Liver (tissue), 9 donors: ENCODE data around the gene ZDHHC18. TPM values are rescaled to one million over a fixed set of nuclear protein-coding genes. Genes with fewer than 3 reads are reported as not detected.
A peak's percentile ranks its signal among the peaks of the same experiment; 100 is the strongest.

Experiments used
- DNase-seq: peaks from one replicate; pipeline ENCODE4 v3.0.0-alpha.2; 2017; ENCODE audit warnings: low spot score
- H3K27ac ChIP-seq, 2 donors: one replicate each; pipeline ENCODE4 v1.7.0; 2013; ENCODE audit warnings: inconsistent platforms in 2 of 2, low read length in 2 of 2, control low read depth in 1 of 2, low read depth in 1 of 2, mild to moderate bottlenecking in 1 of 2
- H3K27me3 ChIP-seq, 4 donors: one replicate each; pipeline versions ENCODE4 v1.6.1 to v1.7.0; 2013; ENCODE audit warnings: low read length in 3 of 4, inconsistent platforms in 1 of 4, mild to moderate bottlenecking in 1 of 4, moderate library complexity in 1 of 4; ENCODE audit not compliant: control insufficient read depth in 4 of 4, insufficient read depth in 4 of 4
- H3K36me3 ChIP-seq, 4 donors: one replicate each; pipeline versions ENCODE4 v1.6.1 to v1.7.0; 2013; ENCODE audit warnings: low read length in 3 of 4, mild to moderate bottlenecking in 3 of 4, low read depth in 1 of 4, moderate library complexity in 1 of 4; ENCODE audit not compliant: control insufficient read depth in 4 of 4, insufficient read depth in 3 of 4
- H3K4me1 ChIP-seq, 4 donors: one replicate each; pipeline versions ENCODE4 v1.6.1 to v1.7.0; 2013; ENCODE audit warnings: low read length in 3 of 4, mild to moderate bottlenecking in 3 of 4, moderate library complexity in 1 of 4; ENCODE audit not compliant: control insufficient read depth in 4 of 4, insufficient read depth in 4 of 4
- H3K4me3 ChIP-seq, 3 donors: one replicate each; pipeline versions ENCODE4 v1.6.1 to v1.7.0; 2013; ENCODE audit warnings: low read length in 3 of 3, control low read depth in 1 of 3, low read depth in 1 of 3, mild to moderate bottlenecking in 1 of 3
- H3K9ac ChIP-seq, 2 donors: one replicate each; pipeline ENCODE4 v1.7.0; 2013; ENCODE audit warnings: low read length in 2 of 2, mild to moderate bottlenecking in 2 of 2, moderate library complexity in 2 of 2, control low read depth in 1 of 2, low read depth in 1 of 2
- H3K9me3 ChIP-seq, 4 donors: one replicate each; pipeline versions ENCODE4 v1.6.1 to v1.7.0; 2013; ENCODE audit warnings: low read length in 3 of 4; ENCODE audit not compliant: control insufficient read depth in 4 of 4
- ATF3 ChIP-seq: IDR thresholded peaks from 2 replicates; pipeline ENCODE4 v1.6.1; 2016; ENCODE audit warnings: antibody characterized with exemption
- CTCF ChIP-seq: fragments of 150-350 bp; IDR thresholded peaks from 2 replicates; pipeline ENCODE4 v1.5.1; 2017; ENCODE audit warnings: improper control_type of control experiment, low read depth, low read length; ENCODE audit not compliant: missing input control
- EGR1 ChIP-seq, 2 donors: IDR thresholded peaks; 2 replicates each; pipeline ENCODE4 v1.6.1; 2016 to 2018; ENCODE audit warnings: antibody characterized with exemption in 2 of 2, low read depth in 2 of 2
- FOXA1 ChIP-seq: IDR thresholded peaks from 2 replicates; pipeline ENCODE4 v1.6.1; 2016; ENCODE audit warnings: antibody characterized with exemption
- FOXA2 ChIP-seq: IDR thresholded peaks from 2 replicates; pipeline ENCODE4 v1.6.1; 2016; ENCODE audit warnings: antibody characterized with exemption
- GABPA ChIP-seq, 2 donors: IDR thresholded peaks in 1 of 2; conservative IDR thresholded peaks in 1 of 2; 2 replicates each; pipeline ENCODE4 v1.6.1; 2016; ENCODE audit warnings: antibody characterized with exemption in 2 of 2, mild to moderate bottlenecking in 1 of 2, moderate library complexity in 1 of 2
- HNF4A ChIP-seq, 2 donors: conservative IDR thresholded peaks; 2 replicates each; pipeline ENCODE4 v1.6.1; 2016; ENCODE audit warnings: antibody characterized with exemption in 2 of 2, mild to moderate bottlenecking in 2 of 2
- HNF4G ChIP-seq: IDR thresholded peaks from 2 replicates; pipeline ENCODE4 v1.6.1; 2016; ENCODE audit warnings: antibody characterized with exemption
- JUND ChIP-seq, 2 donors: IDR thresholded peaks; 2 replicates each; pipeline ENCODE4 v1.6.1; 2016; ENCODE audit warnings: antibody characterized with exemption in 2 of 2
- MAX ChIP-seq: IDR thresholded peaks from 2 replicates; pipeline ENCODE4 v1.6.1; 2016; ENCODE audit warnings: antibody characterized with exemption
- NR2F2 ChIP-seq: IDR thresholded peaks from 2 replicates; pipeline ENCODE4 v1.6.1; 2016; ENCODE audit warnings: antibody characterized with exemption
- RAD21 ChIP-seq, 2 donors: IDR thresholded peaks; 2 replicates each; pipeline ENCODE4 v1.6.1; 2016; ENCODE audit warnings: antibody characterized with exemption in 2 of 2, mild to moderate bottlenecking in 2 of 2
- REST ChIP-seq: IDR thresholded peaks from 2 replicates; pipeline ENCODE4 v1.6.1; 2016; ENCODE audit warnings: antibody characterized with exemption, mild to moderate bottlenecking
- RXRA ChIP-seq, 2 donors: IDR thresholded peaks; 2 replicates each; pipeline ENCODE4 v1.6.1; 2017 to 2018; ENCODE audit warnings: antibody characterized with exemption in 2 of 2, mild to moderate bottlenecking in 1 of 2
- SP1 ChIP-seq: IDR thresholded peaks from 2 replicates; pipeline ENCODE4 v1.6.1; 2018; ENCODE audit warnings: antibody characterized with exemption, mild to moderate bottlenecking
- TAF1 ChIP-seq: conservative IDR thresholded peaks from 2 replicates; pipeline ENCODE4 v1.6.1; 2016; ENCODE audit warnings: antibody characterized with exemption, mild to moderate bottlenecking
- YY1 ChIP-seq: IDR thresholded peaks from 2 replicates; pipeline ENCODE4 v1.6.1; 2016; ENCODE audit warnings: antibody characterized with exemption, mild to moderate bottlenecking
- ZBTB33 ChIP-seq: IDR thresholded peaks from 2 replicates; pipeline ENCODE4 v1.6.1; 2016; ENCODE audit warnings: antibody characterized with exemption
- WGBS: extraction: QIAGEN DNeasy Blood & Tissue Kit; methylation state at CpG from one replicate; pipeline ENCODE4 v1.1.7; 2013; 5-methylcytosine and 5-hydroxymethylcytosine counted together
- polyA plus RNA-seq, 2 donors: library from polyadenylated mRNA; stranded (reverse) in 1 of 2; unstranded in 1 of 2; fragments of 200-250 nt in 1 of 2; fragments of >200 nt in 1 of 2; fragmentation: Nextera tagmentation in 1 of 2; extraction: Ambion mirVana in 1 of 2; gene quantifications; one replicate each; pipeline versions ENCODE4 v1.2.1 to v1.2.3, GENCODE V29; 2013 to 2015
- total RNA-seq, 2 donors: library from RNA; depleted of rRNA; stranded (reverse); fragments of >200 nt; gene quantifications; one replicate each; pipeline ENCODE4 v1.2.3, GENCODE V29; 2014
- donor health status: healthy.
- donor health status: healthy.
- donor health status: healthy.
- donor health status: healthy.
- donor health status: healthy.

The ZDHHC18 gene
- total and polyA plus RNA-seq, 4 donors = 2.6 to 9.2 (median 7.9) TPM

- under 1% methylated on average over 50 of the region's 50 CpGs for WGBS
Observed at GRCh38 chr1:26900001-26900814, 73.7 kb downstream of the ZDHHC18 start, which contains the start of gene GPATCH3. GPATCH3 (minus strand) TSS chr1:26900467; CDS start chr1:26900442, 25 bp downstream.

More at GRCh38 chr1:26900001-26900814, 73.7 kb downstream of the ZDHHC18 start, which contains the start of gene GPATCH3:
- peak; percentile 89 for DNase-seq
- no peaks in the 10 kb centered on the region for H3K9me3 ChIP-seq
- peak within 1 kb of the TSS; percentile 64 to 99 (median 65) for H3K4me3 ChIP-seq
- H3K9ac ChIP-seq = peak within 1 kb of the TSS; percentile 87 to 93
- H3K27ac ChIP-seq = peak within 1 kb of the TSS; percentile 51 to 84
- H3K4me1 ChIP-seq = peaks cover 5 to 24% (median 17%) of the 10 kb centered on the region in 4 donors
- H3K36me3 ChIP-seq = peaks cover 0 to 12% (median 7%) of the 10 kb centered on the region in 4 donors
- H3K27me3 ChIP-seq = no peaks in the 10 kb centered on the region
- peak; percentile 37 for TF ChIP-seq MAX
- peak; percentile 80 for TF ChIP-seq TAF1
- TF ChIP-seq ZBTB33 = peak; percentile 100
- no peak for TF ChIP-seq CTCF
- peak; percentile 34 for TF ChIP-seq SP1
- TF ChIP-seq RAD21 (IDR thresholded peaks at IDR 0.05) = peak in 1 of 2 donors; percentile 38
- TF ChIP-seq JUND (IDR thresholded peaks at IDR 0.05) = no peak
- peak; percentile 100 for TF ChIP-seq YY1
- peak in 1 of 2 donors; percentile 80 for TF ChIP-seq GABPA (IDR thresholded peaks at IDR 0.05 in 1 of 2, conservative IDR thresholded peaks at IDR 0.05 in 1 of 2)
- no peak for TF ChIP-seq ATF3
- TF ChIP-seq FOXA1 = no peak
- no peak for TF ChIP-seq HNF4G
- peak; percentile 52 for TF ChIP-seq REST
- no peak for TF ChIP-seq EGR1 (IDR thresholded peaks at IDR 0.05; ENCODE audit: low read depth in 2 of 2)
- TF ChIP-seq FOXA2 = no peak
- peak; percentile 30 to 42 for TF ChIP-seq HNF4A (conservative IDR thresholded peaks at IDR 0.05)
- no peak for TF ChIP-seq NR2F2
- peak; percentile 8 to 40 for TF ChIP-seq RXRA (IDR thresholded peaks at IDR 0.05)
